Activated naive CD8-positive, alpha-beta T cell treated with anti-CD3 and anti-CD28 coated beads, Interleukin-2, amount 10 ng/mL, durations not matched to agents 7 days and 5 days (primary cell): Measurements from ENCODE around the gene SRGAP3. TPM values are rescaled to one million over a fixed set of nuclear protein-coding genes. Genes with fewer than 3 reads are reported as not detected.

Experiments used
- ATAC-seq: fragments of 150-1000 bp; cut with Tn5 transposase; one replicate; pipeline ENCODE4 v1.10.0; 2021; ENCODE audit warnings: low read depth, moderate library complexity
- POLR2A ChIA-PET: fragments of 350-600 bp; sonication (Branson Sonifier 250); formaldehyde crosslinking; loops from one replicate; lab custom pipeline; 2021; ENCODE audit warnings: antibody characterized with exemption; lab: Charles Lee
- DNase-seq: peaks from one replicate; pipeline ENCODE4 v3.0.0; 2021
- H3K27ac Mint-ChIP-seq: one replicate; pipeline ENCODE4 v1.8.0; 2022; ENCODE audit warnings: mild to moderate bottlenecking, mixed read lengths
- H3K27me3 Mint-ChIP-seq: one replicate; pipeline ENCODE4 v1.8.0; 2022; ENCODE audit warnings: mild to moderate bottlenecking, moderate library complexity, mixed read lengths
- H3K36me3 Mint-ChIP-seq: one replicate; pipeline ENCODE4 v1.8.0; 2021; ENCODE audit warnings: mild to moderate bottlenecking, mixed read lengths
- H3K4me1 Mint-ChIP-seq: one replicate; pipeline ENCODE4 v1.8.0; 2021; ENCODE audit warnings: mixed read lengths
- H3K4me3 Mint-ChIP-seq: one replicate; pipeline ENCODE4 v1.8.0; 2022; ENCODE audit warnings: mild to moderate bottlenecking, moderate library complexity, mixed read lengths
- H3K9me3 Mint-ChIP-seq: one replicate; pipeline ENCODE4 v1.8.0; 2021; ENCODE audit warnings: mixed read lengths
- total RNA-seq, 2 experiments: library from RNA; stranded (reverse); gene quantifications; one replicate each; pipeline ENCODE4 v1.2.3, GENCODE V29; 2021

The SRGAP3 gene
- total RNA-seq, 2 experiments from 2014 or later: 4.9 to 5.5 TPM

GRCh38 chr3:9129365-9129764 is 120.1 kb downstream of the SRGAP3 start:
- Mint-ChIP-seq H3K27ac (no peak overlapping the region), H3K4me3 (no peak overlapping the region), H3K36me3 (no peaks in the 10 kb centered on the region), H3K4me1 (peaks cover 4% of the 10 kb centered on the region), H3K27me3 (peaks cover 9% of the 10 kb centered on the region), H3K9me3 (no peaks in the 10 kb centered on the region)
- POLR2A ChIA-PET: no interaction called here
- DNase-seq (no peak), ATAC-seq (no peak)

DNA sequence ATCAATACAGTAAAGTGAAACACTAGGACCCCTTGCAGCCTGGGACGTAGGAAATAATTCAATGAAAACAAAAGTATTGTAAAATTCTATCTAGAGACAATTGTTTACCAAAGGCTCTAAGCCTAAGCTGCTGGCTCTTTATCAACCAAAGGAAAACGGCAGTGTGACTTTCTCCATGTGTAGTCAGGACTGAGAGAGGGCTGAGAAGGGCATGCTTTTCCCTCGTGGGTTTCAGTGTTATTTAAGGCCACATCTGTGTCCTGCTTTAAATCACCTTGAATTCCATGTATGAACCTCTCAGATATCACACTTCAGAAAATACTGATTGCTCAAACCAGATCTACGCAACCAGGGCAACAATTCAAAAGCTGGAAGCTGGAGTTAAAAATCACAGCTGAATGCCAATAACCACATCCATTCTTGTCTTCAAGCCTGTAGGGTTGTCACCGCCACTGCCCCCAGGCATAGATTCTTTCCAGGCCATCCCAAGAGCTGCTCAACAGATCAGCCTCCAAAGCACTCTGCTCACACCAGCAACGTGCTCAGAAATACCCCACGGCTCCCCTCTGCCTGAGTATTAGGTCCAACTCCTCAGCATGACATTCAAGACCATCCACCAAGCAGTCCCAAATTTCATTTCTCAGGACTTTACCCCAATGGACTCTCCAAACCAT is 124.0 kb downstream of the SRGAP3 start:
- ATAC-seq (no peak), DNase-seq (no peak)
- H3K36me3 Mint-ChIP-seq: no peaks in the 10 kb centered on the region
- no peak overlapping the region for H3K4me3 Mint-ChIP-seq
- peaks cover 4% of the 10 kb centered on the region for H3K4me1 Mint-ChIP-seq
- POLR2A ChIA-PET: no interaction called here
- no peaks in the 10 kb centered on the region for H3K9me3 Mint-ChIP-seq
- peaks cover 3% of the 10 kb centered on the region for H3K27me3 Mint-ChIP-seq
- no peak overlapping the region for H3K27ac Mint-ChIP-seq

GRCh38 chr3:9124730-9125129 is 124.7 kb downstream of the SRGAP3 start:
- ATAC-seq (no peak), DNase-seq (no peak)
- H3K27ac Mint-ChIP-seq: no peak overlapping the region
- H3K36me3 Mint-ChIP-seq: no peaks in the 10 kb centered on the region
- H3K9me3 Mint-ChIP-seq: no peaks in the 10 kb centered on the region
- POLR2A ChIA-PET: no interaction called here
- H3K4me1 Mint-ChIP-seq: peaks cover 1% of the 10 kb centered on the region
- H3K27me3 Mint-ChIP-seq: peaks cover 3% of the 10 kb centered on the region
- no peak overlapping the region for H3K4me3 Mint-ChIP-seq

GRCh38 chr3:9123840-9124239 is 125.6 kb downstream of the SRGAP3 start:
- Mint-ChIP-seq H3K27me3 (peaks cover 3% of the 10 kb centered on the region), H3K4me1 (peaks cover 5% of the 10 kb centered on the region), H3K9me3 (no peaks in the 10 kb centered on the region), H3K36me3 (no peaks in the 10 kb centered on the region), H3K4me3 (no peak overlapping the region), H3K27ac (no peak overlapping the region)
- DNase-seq (no peak), ATAC-seq (no peak)
- POLR2A ChIA-PET: no interaction called here

DNA sequence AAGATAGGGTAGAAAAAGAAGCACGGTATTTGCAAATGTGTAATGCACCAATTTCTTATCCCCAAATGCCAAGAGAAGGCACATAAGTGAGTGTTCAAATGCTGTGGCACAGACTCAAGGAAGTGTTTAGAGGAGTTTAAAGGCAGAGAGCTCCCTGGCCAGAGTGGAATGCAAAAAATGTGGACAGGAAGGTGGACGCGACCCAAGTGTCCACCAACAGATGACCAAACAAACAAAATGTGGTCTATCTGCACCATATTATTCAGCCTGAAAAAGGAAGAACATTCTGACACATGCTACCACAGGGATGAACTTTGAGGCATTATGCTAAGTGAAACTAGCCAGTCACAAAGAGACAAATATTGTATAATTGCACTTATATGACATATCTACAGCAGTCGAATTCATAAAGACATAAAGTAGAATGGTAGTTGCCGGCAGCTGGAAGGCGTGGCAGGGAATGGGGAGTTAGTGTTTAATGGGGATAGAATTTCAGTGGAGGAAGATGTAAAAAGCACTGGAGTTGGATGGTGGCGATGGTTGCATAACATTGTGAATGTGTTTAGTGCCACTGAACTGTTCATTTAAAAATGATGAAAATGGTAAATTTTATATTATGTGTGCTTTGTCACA is 126.6 kb downstream of the SRGAP3 start:
- Mint-ChIP-seq H3K36me3 (no peaks in the 10 kb centered on the region), H3K9me3 (no peaks in the 10 kb centered on the region)
- POLR2A ChIA-PET: no interaction called here

GRCh38 chr3:9121366-9122001 is 128.0 kb downstream of the SRGAP3 start:
- H3K4me1 Mint-ChIP-seq: peaks cover 5% of the 10 kb centered on the region
- H3K27me3 Mint-ChIP-seq: peaks cover 5% of the 10 kb centered on the region
- DNase-seq (no peak), ATAC-seq (no peak)
- H3K27ac Mint-ChIP-seq: no peak overlapping the region
- POLR2A ChIA-PET: no interaction called here
- no peak overlapping the region for H3K4me3 Mint-ChIP-seq
- no peaks in the 10 kb centered on the region for H3K9me3 Mint-ChIP-seq
- H3K36me3 Mint-ChIP-seq: no peaks in the 10 kb centered on the region

More for the DNA sequence above, 126.6 kb downstream of the SRGAP3 start:
- peaks cover 3% of the 10 kb centered on the region for H3K27me3 Mint-ChIP-seq
- H3K4me3 Mint-ChIP-seq: no peak overlapping the region
- no peak overlapping the region for H3K27ac Mint-ChIP-seq
- no peak for DNase-seq
- peaks cover 5% of the 10 kb centered on the region for H3K4me1 Mint-ChIP-seq
- ATAC-seq: no peak

DNA sequence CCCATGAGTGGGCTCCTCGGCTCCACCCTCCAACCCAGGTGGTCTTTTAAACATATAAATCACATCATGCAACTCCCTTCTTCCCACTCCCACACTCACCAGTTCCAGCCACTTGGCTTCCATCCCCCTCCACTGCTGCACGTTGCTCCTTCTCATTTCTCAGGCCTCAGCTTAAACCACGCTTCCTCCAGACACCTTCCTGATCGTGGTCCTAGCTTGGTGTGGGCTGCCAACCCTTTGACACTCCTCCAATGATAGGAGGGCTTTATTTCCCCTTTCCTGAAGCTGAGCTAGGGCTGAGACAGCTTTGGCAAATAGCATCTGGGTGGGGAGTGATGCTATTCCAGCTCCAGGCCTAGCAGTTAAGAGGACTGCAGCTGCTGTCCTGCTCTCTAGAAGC is 130.1 kb downstream of the SRGAP3 start:
- no peaks in the 10 kb centered on the region for H3K36me3 Mint-ChIP-seq
- no peaks in the 10 kb centered on the region for H3K9me3 Mint-ChIP-seq
- DNase-seq (no peak), ATAC-seq (no peak)
- peaks cover 5% of the 10 kb centered on the region for H3K4me1 Mint-ChIP-seq
- peaks cover 7% of the 10 kb centered on the region for H3K27me3 Mint-ChIP-seq
- H3K4me3 Mint-ChIP-seq: no peak overlapping the region
- H3K27ac Mint-ChIP-seq: no peak overlapping the region
- POLR2A ChIA-PET: no interaction called here

GRCh38 chr3:9118222-9118621 is 131.2 kb downstream of the SRGAP3 start:
- POLR2A ChIA-PET: no interaction called here
- Mint-ChIP-seq H3K4me3 (no peak overlapping the region), H3K27ac (no peak overlapping the region), H3K27me3 (peaks cover 4% of the 10 kb centered on the region), H3K4me1 (peaks cover 5% of the 10 kb centered on the region), H3K9me3 (no peaks in the 10 kb centered on the region), H3K36me3 (no peaks in the 10 kb centered on the region)
- ATAC-seq (no peak), DNase-seq (no peak)

DNA sequence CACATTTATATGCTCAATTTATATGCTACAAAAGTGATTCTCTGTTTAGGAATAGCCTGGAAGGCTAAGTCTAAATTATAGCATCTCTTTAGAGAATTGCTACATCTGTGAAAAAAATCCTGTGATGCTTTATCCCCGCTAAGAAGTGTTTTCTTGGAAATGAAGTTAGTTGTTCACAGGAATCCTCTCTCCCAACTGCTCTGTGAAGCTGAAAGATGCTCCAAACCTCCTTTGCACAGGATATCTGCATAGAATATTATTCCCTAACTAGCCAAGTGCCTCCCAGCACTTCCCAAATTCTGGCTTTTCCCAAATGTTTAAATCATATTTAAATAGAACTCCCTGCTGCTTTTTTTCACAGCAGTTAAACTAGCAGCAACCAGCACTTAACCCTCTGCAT is 132.2 kb downstream of the SRGAP3 start:
- H3K27me3 Mint-ChIP-seq: peaks cover 4% of the 10 kb centered on the region
- ATAC-seq (no peak), DNase-seq (no peak)
- POLR2A ChIA-PET: no interaction called here
- H3K9me3 Mint-ChIP-seq: no peaks in the 10 kb centered on the region
- H3K4me1 Mint-ChIP-seq: peaks cover 5% of the 10 kb centered on the region
- H3K27ac Mint-ChIP-seq: no peak overlapping the region
- no peaks in the 10 kb centered on the region for H3K36me3 Mint-ChIP-seq
- H3K4me3 Mint-ChIP-seq: no peak overlapping the region

- Mint-ChIP-seq H3K27me3 (peaks cover 4% of the 10 kb centered on the region), H3K9me3 (no peaks in the 10 kb centered on the region), H3K36me3 (no peaks in the 10 kb centered on the region), H3K4me1 (peaks cover 5% of the 10 kb centered on the region), H3K27ac (no peak overlapping the region), H3K4me3 (no peak overlapping the region)
- DNase-seq: no peak
- POLR2A ChIA-PET: no interaction called here
- no peak for ATAC-seq
Observed at GRCh38 chr3:9116336-9116735, 133.1 kb downstream of the SRGAP3 start.

DNA sequence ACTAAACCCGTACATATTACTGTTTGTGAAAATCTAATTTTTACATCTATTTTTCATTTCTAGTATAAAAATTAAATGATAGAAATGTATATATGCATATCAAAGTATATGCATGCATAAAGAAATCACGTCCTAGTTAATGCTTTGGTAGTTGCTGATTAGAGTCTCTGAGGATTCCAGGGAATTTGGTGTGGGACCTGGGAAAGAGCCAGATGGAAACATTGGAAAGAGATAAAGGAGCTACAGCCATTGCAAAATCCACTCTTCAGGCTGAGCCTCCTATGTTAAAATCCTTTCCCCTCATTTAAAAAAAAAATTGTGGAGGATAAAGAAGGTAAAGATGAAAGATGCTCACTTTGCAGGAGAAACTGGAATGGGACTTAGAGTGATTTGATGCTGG is 134.1 kb downstream of the SRGAP3 start:
- Mint-ChIP-seq H3K4me3 (no peak overlapping the region), H3K4me1 (peaks cover 5% of the 10 kb centered on the region), H3K27ac (no peak overlapping the region), H3K27me3 (peaks cover 4% of the 10 kb centered on the region), H3K9me3 (no peaks in the 10 kb centered on the region), H3K36me3 (no peaks in the 10 kb centered on the region)
- POLR2A ChIA-PET: no interaction called here
- ATAC-seq: no peak
- no peak for DNase-seq

GRCh38 chr3:9113040-9113439 is 136.4 kb downstream of the SRGAP3 start:
- no peaks in the 10 kb centered on the region for H3K9me3 Mint-ChIP-seq
- no peaks in the 10 kb centered on the region for H3K4me1 Mint-ChIP-seq
- DNase-seq (no peak), ATAC-seq (no peak)
- H3K27ac Mint-ChIP-seq: no peak overlapping the region
- H3K27me3 Mint-ChIP-seq: peaks cover 6% of the 10 kb centered on the region
- H3K4me3 Mint-ChIP-seq: no peak overlapping the region
- no peaks in the 10 kb centered on the region for H3K36me3 Mint-ChIP-seq
- POLR2A ChIA-PET: no interaction called here

GRCh38 chr3:9111866-9112265 is 137.6 kb downstream of the SRGAP3 start:
- ATAC-seq (no peak), DNase-seq (no peak)
- Mint-ChIP-seq H3K27me3 (peaks cover 6% of the 10 kb centered on the region), H3K4me1 (no peaks in the 10 kb centered on the region), H3K27ac (no peak overlapping the region), H3K4me3 (no peak overlapping the region), H3K36me3 (no peaks in the 10 kb centered on the region), H3K9me3 (no peaks in the 10 kb centered on the region)
- POLR2A ChIA-PET: no interaction called here

DNA sequence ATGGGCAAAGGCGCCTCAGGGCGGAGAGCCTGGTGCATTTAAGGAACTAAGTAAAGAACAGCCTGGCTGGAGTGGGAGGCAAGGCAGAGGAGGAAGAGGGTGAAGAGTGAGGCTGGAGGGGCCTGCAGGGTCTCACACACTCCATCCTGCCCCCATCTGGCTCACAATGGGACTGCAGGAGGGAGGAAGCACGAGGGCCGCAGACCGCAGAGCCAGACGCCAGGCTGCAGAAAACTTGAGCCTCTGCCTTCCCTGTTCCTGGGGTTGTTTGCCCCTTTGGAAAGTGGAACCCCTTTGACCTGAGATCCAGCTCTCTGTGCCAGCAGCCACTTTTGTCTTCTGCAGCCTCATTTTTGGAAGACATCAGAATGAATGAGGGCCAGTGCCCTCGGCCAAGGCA is 138.0 kb downstream of the SRGAP3 start:
- POLR2A ChIA-PET: no interaction called here
- Mint-ChIP-seq H3K4me1 (no peaks in the 10 kb centered on the region), H3K9me3 (no peaks in the 10 kb centered on the region), H3K27ac (no peak overlapping the region), H3K4me3 (no peak overlapping the region), H3K27me3 (peaks cover 4% of the 10 kb centered on the region), H3K36me3 (no peaks in the 10 kb centered on the region)
- DNase-seq (no peak), ATAC-seq (no peak)
